K562 (cell line): Measurements from ENCODE around the gene USP27X. TPM values are rescaled to one million over a fixed set of nuclear protein-coding genes. Genes with fewer than 3 reads are reported as not detected.

ENCODE experiments used
- ATAC-seq: fragments of 200-7000 bp; cut with Tn5 transposase; 3 replicates; pipeline ENCODE4 v1.9.1; 2020; ENCODE audit warnings: moderate library complexity
- BruUV-seq: library from RNA; stranded (reverse); fragments of 400-500 nt; replicated peaks from 2 replicates; lab custom pipeline; 2021; lab: Mats Ljungman, UMichigan
- CTCF ChIA-PET: fragments of 300-600 bp; formaldehyde crosslinking; extraction: SDS; loops from one replicate; lab custom pipeline; 2021; ENCODE audit warnings: low intra/inter-chr PET ratio; lab: Yijun Ruan, JAX
- POLR2A ChIA-PET: fragments of 300-600, 350-650 bp; sonication (Branson Sonifier 250); formaldehyde crosslinking; extraction: SDS; loops from one replicate; lab custom pipeline; 2021; ENCODE audit warnings: antibody characterized with exemption, inconsistent platforms; lab: Yijun Ruan, JAX
- DNase-seq, 4 experiments: peaks; one replicate each; pipeline versions ENCODE4 v3.0.0 to v3.0.0-alpha.2; 2011 to 2018; ENCODE audit warnings: low spot score in 3 of 4, mixed read lengths in 3 of 4; ENCODE audit errors: extremely low read depth in 1 of 4
- FAIRE-seq: peaks from 2 replicates; lab custom pipeline; 2011; peaks lifted over from hg19 to GRCh38; lab: Jason Lieb, UNC
- H2AFZ ChIP-seq: 2 replicates; pipeline ENCODE4 v1.6.0; 2011; ENCODE audit warnings: low read depth, low read length, control low read depth, inconsistent platforms
- H3K27ac ChIP-seq: fragments of 200-600 bp; 3 replicates; pipeline ENCODE4 v1.8.0; 2011; ENCODE audit warnings: low read depth, mild to moderate bottlenecking, control low read depth, inconsistent platforms, low read length, moderate library complexity, mixed read lengths; ENCODE audit errors: extremely low read depth
- H3K27me3 ChIP-seq, 2 experiments: fragments of 300-600 bp in 1 of 2; 2 replicates in 1 of 2; 3 replicates in 1 of 2; pipeline versions ENCODE4 v1.6.0 to v1.8.0; 2011; ENCODE audit warnings: inconsistent platforms in 2 of 2, low read length in 2 of 2, mild to moderate bottlenecking in 1 of 2, mixed read lengths in 1 of 2, moderate library complexity in 1 of 2; ENCODE audit not compliant: control insufficient read depth in 2 of 2, insufficient read depth in 2 of 2
- H3K36me3 ChIP-seq: fragments of 300-600 bp; 3 replicates; pipeline ENCODE4 v1.8.0; 2011; ENCODE audit warnings: mild to moderate bottlenecking, low read length, inconsistent platforms; ENCODE audit not compliant: control insufficient read depth, insufficient read depth
- H3K4me1 ChIP-seq, 2 experiments: fragments of 200-600 bp in 1 of 2; replicated peaks in 1 of 2; 2 replicates in 1 of 2; 3 replicates in 1 of 2; pipeline versions ENCODE4 v1.5.1 to v1.8.0; 2011; ENCODE audit warnings: inconsistent platforms in 2 of 2, low read length in 2 of 2, mild to moderate bottlenecking in 1 of 2, mixed read lengths in 1 of 2, moderate library complexity in 1 of 2; ENCODE audit not compliant: control insufficient read depth in 2 of 2, insufficient read depth in 2 of 2
- H3K4me2 ChIP-seq: 2 replicates; pipeline ENCODE4 v1.6.1; 2011; ENCODE audit warnings: low read length, control low read depth, inconsistent platforms, mixed read lengths; ENCODE audit not compliant: insufficient read depth
- H3K4me3 ChIP-seq: fragments of 200-600 bp; sonication (generic), shearing (Covaris generic); 2 replicates; pipeline ENCODE4 v1.5.1; 2016; ENCODE audit warnings: control low read depth, inconsistent platforms
- H3K79me2 ChIP-seq: fragments of 200-600 bp; 3 replicates; pipeline ENCODE4 v1.8.0; 2011; ENCODE audit warnings: low read length, inconsistent platforms; ENCODE audit not compliant: control insufficient read depth, insufficient read depth
- H3K9ac ChIP-seq, 2 experiments: 2 replicates each; pipeline versions ENCODE4 v1.6.0 to v1.6.1; 2011; ENCODE audit warnings: low read depth in 2 of 2, low read length in 2 of 2, control low read depth in 1 of 2, inconsistent platforms in 1 of 2, mild to moderate bottlenecking in 1 of 2, mixed read lengths in 1 of 2; ENCODE audit not compliant: insufficient read depth in 1 of 2
- H3K9me1 ChIP-seq: one replicate; pipeline ENCODE4 v1.6.0; 2011; ENCODE audit warnings: inconsistent platforms, mild to moderate bottlenecking, low read length, moderate library complexity; ENCODE audit not compliant: control insufficient read depth, insufficient read depth
- H3K9me3 ChIP-seq: replicated peaks from 2 replicates; pipeline ENCODE4 v1.5.1; 2011; ENCODE audit warnings: low read depth, low read length, inconsistent platforms; ENCODE audit not compliant: control insufficient read depth, insufficient read depth
- H4K20me1 ChIP-seq: replicated peaks from 2 replicates; pipeline ENCODE4 v1.6.1; 2011; ENCODE audit warnings: low read length, inconsistent platforms, mixed read lengths; ENCODE audit not compliant: control insufficient read depth, insufficient read depth
- CCNT2 ChIP-seq: IDR thresholded peaks from 2 replicates; pipeline ENCODE4 v1.6.1; 2011; ENCODE audit warnings: borderline replicate concordance, low read depth, mild to moderate bottlenecking, moderate library complexity, mixed read lengths, low read length; ENCODE audit not compliant: insufficient read length; ENCODE audit errors: extremely low read depth
- DPF2 ChIP-seq: fragments of 450-650 bp; IDR thresholded peaks from 2 replicates; pipeline ENCODE4 v1.6.1; 2016
- FOXJ3 ChIP-seq: sonication (generic); formaldehyde crosslinking; IDR thresholded peaks from 2 replicates; pipeline ENCODE4 v1.4.0; 2020; ENCODE audit warnings: mild to moderate bottlenecking, missing genetic modification reagents
- MAFF ChIP-seq: IDR thresholded peaks from 2 replicates; pipeline ENCODE4 v1.6.1; 2012; ENCODE audit warnings: low read length, improper control_type of control experiment
- MAFG ChIP-seq: fragments of 450-650 bp; conservative IDR thresholded peaks from 2 replicates; pipeline ENCODE4 v1.6.1; 2016; ENCODE audit warnings: missing genetic modification characterization, missing compliant biosample characterization
- MTA3 ChIP-seq: fragments of 450-650 bp; formaldehyde crosslinking; IDR thresholded peaks from 2 replicates; pipeline ENCODE4 v1.6.1; 2017; ENCODE audit warnings: mild to moderate bottlenecking, borderline replicate concordance
- NCOR1 ChIP-seq: fragments of 450-650 bp; IDR thresholded peaks from 2 replicates; pipeline ENCODE4 v1.6.1; 2016; ENCODE audit warnings: mild to moderate bottlenecking, moderate library complexity
- POU5F1 ChIP-seq: fragments of 150-350 bp; IDR thresholded peaks from 2 replicates; pipeline ENCODE4 v1.6.1; 2014; ENCODE audit warnings: borderline replicate concordance, low read length, low read depth, mild to moderate bottlenecking; ENCODE audit not compliant: partially characterized antibody
- RCOR1 ChIP-seq, 2 experiments: IDR thresholded peaks; 2 replicates each; pipeline ENCODE4 v1.6.1; 2012; ENCODE audit warnings: low read depth in 2 of 2, low read length in 2 of 2, borderline replicate concordance in 1 of 2, improper control_type of control experiment in 1 of 2
- SRSF3 ChIP-seq: fragments of 200-400 bp; formaldehyde crosslinking; IDR thresholded peaks from 2 replicates; pipeline ENCODE4 v1.6.1; 2016; ENCODE audit warnings: mild to moderate bottlenecking, low read length, moderate library complexity; ENCODE audit not compliant: insufficient read depth
- SRSF7 ChIP-seq: fragments of 200-400 bp; formaldehyde crosslinking; optimal IDR thresholded peaks from 2 replicates; pipeline ENCODE3; 2017; ENCODE audit warnings: mild to moderate bottlenecking, low read depth, low read length
- TAF1 ChIP-seq: IDR thresholded peaks from 2 replicates; pipeline ENCODE4 v1.6.1; 2011; ENCODE audit warnings: mild to moderate bottlenecking, low read length, moderate library complexity; ENCODE audit not compliant: insufficient read depth, control insufficient read depth, severe bottlenecking; ENCODE audit errors: extremely low read depth
- TAF7 ChIP-seq: fragments of 450-650 bp; IDR thresholded peaks from 2 replicates; pipeline ENCODE4 v1.6.1; 2016; ENCODE audit warnings: missing genetic modification characterization, missing compliant biosample characterization
- TRIM28 ChIP-seq: fragments of 450-650 bp; IDR thresholded peaks from 2 replicates; pipeline ENCODE4 v1.6.1; 2017
- WGBS: fragments of 100-300 bp; shearing (Covaris generic); methylation state at CpG from one replicate; pipeline ENCODE4 v1.1.6; 2016; ENCODE audit warnings: low coverage, mixed read lengths; ENCODE audit not compliant: insufficient coverage; ENCODE audit errors: missing lambda C conversion rate; 5-methylcytosine and 5-hydroxymethylcytosine counted together
- in situ Hi-C: fragments of 300-500 bp; cut with MboI; formaldehyde crosslinking; loops from 4 replicates; pipeline ENCODE4 v1.15.0; 2018; ENCODE audit warnings: inconsistent platforms, mixed read lengths
- intact Hi-C: fragments of 100-400 bp; cut with micrococcal nuclease; formaldehyde crosslinking; loops from 2 replicates; pipeline ENCODE4 v1.14.2; 2022
- polyA plus RNA-seq, 8 experiments: library from polyadenylated mRNA; depleted of rRNA in 4 of 8; stranded (reverse) in 5 of 8; unstranded in 3 of 8; fragments of >200 nt; fragmentation: Nextera tagmentation in 2 of 8; fragmentation: Illumina TruSeq in 1 of 8; extraction: Ambion mirVana in 2 of 8; extraction: Trizol in 1 of 8; gene quantifications; 2 replicates each; pipeline versions ENCODE4 v1.2.1 to v1.2.3, GENCODE V29; 2011 to 2014; ENCODE audit warnings: inconsistent platforms in 1 of 8, missing spikeins in 1 of 8
- total RNA-seq, 7 experiments: library from RNA; depleted of rRNA in 6 of 7; stranded (reverse); fragments of >200 nt in 6 of 7; fragmentation: Illumina TruSeq in 2 of 7; extraction: Trizol in 2 of 7; gene quantifications; 2 replicates each; pipeline versions ENCODE4 v1.2.1 to v1.2.3, GENCODE V29; 2011 to 2021; ENCODE audit warnings: low replicate concordance in 1 of 7
- TF ChIP-seq, protein P1 (sequence below), 2 experiments: fragments of 450-650 bp in 1 of 2; sonication (generic) in 1 of 2; formaldehyde crosslinking in 1 of 2; IDR thresholded peaks in 1 of 2; conservative IDR thresholded peaks in 1 of 2; 2 replicates each; pipeline versions ENCODE4 v1.6.1 to v1.8.1; 2016 to 2023; ENCODE audit warnings: mild to moderate bottlenecking in 2 of 2, moderate library complexity in 2 of 2, inconsistent platforms in 1 of 2, missing genetic modification reagents in 1 of 2
- TF ChIP-seq, protein P2 (sequence below): fragments of 250-450 bp; sonication (Bioruptor Pico); IDR thresholded peaks from 2 replicates; pipeline ENCODE4 v1.4.0; 2020; ENCODE audit warnings: borderline replicate concordance

USP27X gene
- total and polyA plus RNA-seq, 9 of the 15 experiments (the other 6 are each of a cell fraction or from before 2014, with no cell fraction given): 0.15 to 4.7 (median 1.6) TPM

GRCh38 chrX:49862093-49862492, 17.2 kb upstream of the USP27X start (continued):
- TF ChIP-seq SRSF7 (no peak), DPF2 (peak; percentile 29; the same call in 1 of the 2 replicates), NCOR1 (peak; percentile 61), MTA3 (0 out of 2 replicates have a peak, but pooled peaks have one; percentile 26), RCOR1 (IDR thresholded peaks at IDR 0.05; ENCODE audit: borderline replicate concordance in 1 of 2, low read depth in 2 of 2, low read length in 2 of 2) (peak in 1 of 2 experiments; percentile 32; a peak in 1 of 4 replicates), CCNT2 (peak; percentile 52)
- TF ChIP-seq, protein P1, sequence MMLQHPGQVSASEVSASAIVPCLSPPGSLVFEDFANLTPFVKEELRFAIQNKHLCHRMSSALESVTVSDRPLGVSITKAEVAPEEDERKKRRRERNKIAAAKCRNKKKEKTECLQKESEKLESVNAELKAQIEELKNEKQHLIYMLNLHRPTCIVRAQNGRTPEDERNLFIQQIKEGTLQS (IDR thresholded peaks at IDR 0.05): no peak
- TF ChIP-seq, protein P1 (CRISPR knock-in tag; conservative IDR thresholded peaks at IDR 0.05): no peak
- TF ChIP-seq, all 486 proteins: peak for 23

DNA sequence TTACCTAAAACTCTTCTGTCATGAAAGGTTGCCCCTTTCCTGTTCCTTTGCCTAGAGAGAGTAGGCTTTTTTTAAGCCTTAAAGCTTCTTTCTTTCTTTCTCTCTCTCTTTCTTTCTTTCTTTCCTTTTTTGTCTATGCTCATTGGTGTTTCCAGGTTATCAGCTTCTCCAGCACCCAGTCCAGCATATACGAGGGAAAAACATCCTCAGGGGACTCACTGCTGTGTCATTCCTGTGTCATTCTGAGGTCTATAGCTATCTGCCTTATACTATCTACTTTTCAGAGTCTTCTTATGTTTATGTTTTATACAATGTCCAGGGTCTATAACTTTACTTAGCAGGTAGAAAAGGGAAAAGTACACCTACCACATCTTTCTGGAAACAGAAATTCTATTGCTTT, 10.5 kb upstream of the USP27X start:
- Histone ChIP-seq H3K27ac (peak overlapping the region; percentile 67), H3K4me1 (peaks cover 0 to 7% of the 10 kb centered on the region in 2 experiments; a peak in 2 of 5 replicates), H3K27me3 (no peaks in the 10 kb centered on the region), H3K4me3 (no peak overlapping the region), H3K79me2 (no peaks in the 10 kb centered on the region), H3K9ac (peak overlapping the region in 1 of 2 experiments; percentile 54; a peak in 3 of 4 replicates), H3K9me1 (no peaks in the 10 kb centered on the region), H2AFZ (peak overlapping the region; percentile 65), H3K9me3 (no peaks in the 10 kb centered on the region), H4K20me1 (no peaks in the 10 kb centered on the region), H3K36me3 (no peaks in the 10 kb centered on the region), H3K4me2 (peak overlapping the region; percentile 12; the same call in 1 of the 2 replicates)
- ATAC-seq (peak; percentile 89), DNase-seq (peak; percentile 10 to 57 (median 34)), FAIRE-seq (peak; percentile 78)
- intact Hi-C loops: no loop called here
- in situ Hi-C loops: no loop called here
- CTCF ChIA-PET: interaction anchor here (1.3 kb wide), 1 partner anchor 8 kb away, joined by 4 read pairs; no protein-coding TSS in a partner anchor
- POLR2A ChIA-PET: interaction anchor here (0.6 to 0.9 kb wide), 2 partner anchors 26 to 958 kb away, joined by 3 read pairs; no protein-coding TSS in a partner anchor
- no CpG with 5 or more reads among the region's 1 CpG for WGBS
- BruUV-seq: no TSS peak
- TF ChIP-seq SRSF3: no peak
- peak; percentile 58 for TF ChIP-seq MAFG (tag)
- TF ChIP-seq, protein P2, sequence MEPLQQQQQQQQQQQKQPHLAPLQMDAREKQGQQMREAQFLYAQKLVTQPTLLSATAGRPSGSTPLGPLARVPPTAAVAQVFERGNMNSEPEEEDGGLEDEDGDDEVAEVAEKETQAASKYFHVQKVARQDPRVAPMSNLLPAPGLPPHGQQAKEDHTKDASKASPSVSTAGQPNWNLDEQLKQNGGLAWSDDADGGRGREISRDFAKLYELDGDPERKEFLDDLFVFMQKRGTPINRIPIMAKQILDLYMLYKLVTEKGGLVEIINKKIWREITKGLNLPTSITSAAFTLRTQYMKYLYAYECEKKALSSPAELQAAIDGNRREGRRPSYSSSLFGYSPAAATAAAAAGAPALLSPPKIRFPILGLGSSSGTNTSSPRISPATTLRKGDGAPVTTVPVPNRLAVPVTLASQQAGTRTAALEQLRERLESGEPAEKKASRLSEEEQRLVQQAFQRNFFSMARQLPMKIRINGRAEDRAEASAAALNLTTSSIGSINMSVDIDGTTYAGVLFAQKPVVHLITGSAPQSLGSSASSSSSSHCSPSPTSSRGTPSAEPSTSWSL: no peak
- TF ChIP-seq FOXJ3: no peak
- TF ChIP-seq POU5F1: no peak
- no peak for TF ChIP-seq TRIM28
- TF ChIP-seq MAFF: peak; percentile 35; the same call in 1 of the 2 replicates
- no peak for TF ChIP-seq TAF7
- no peak for TF ChIP-seq TAF1
